Muscle of leg (tissue), 11 donors: Measurements from ENCODE around the gene NPIPA8. TPM values are rescaled to one million over a fixed set of nuclear protein-coding genes. Genes with fewer than 3 reads are reported as not detected.
"Not testable (repeated sequence)": the region's sequence is repeated elsewhere in the genome, so short reads cannot be mapped to it uniquely, and the experiment has no call there.

Source experiments
- DNase-seq: peaks from one replicate; pipeline ENCODE4 v3.0.0; 2013
- H3K27ac ChIP-seq: one replicate; pipeline ENCODE4 v1.5.1; 2013; ENCODE audit warnings: mild to moderate bottlenecking, low read length, control low read depth
- H3K27me3 ChIP-seq: one replicate; pipeline ENCODE4 v1.6.1; 2013; ENCODE audit warnings: low read length; ENCODE audit not compliant: control insufficient read depth, insufficient read depth
- H3K36me3 ChIP-seq: one replicate; pipeline ENCODE4 v1.6.1; 2013; ENCODE audit warnings: low read length; ENCODE audit not compliant: control insufficient read depth, insufficient read depth
- H3K4me1 ChIP-seq: one replicate; pipeline ENCODE4 v1.6.1; 2013; ENCODE audit warnings: low read length; ENCODE audit not compliant: control insufficient read depth, insufficient read depth
- H3K4me3 ChIP-seq: one replicate; pipeline ENCODE4 v1.5.1; 2013; ENCODE audit warnings: low read length, control low read depth
- H3K9me3 ChIP-seq: replicated peaks from 2 replicates; pipeline ENCODE4 v1.6.1; 2013; ENCODE audit warnings: low read depth, low read length; ENCODE audit not compliant: control insufficient read depth
- WGBS: methylation state at CpG from one replicate; pipeline ENCODE4 v1.1.5; 2013; ENCODE audit warnings: missing lambda C conversion rate; ENCODE audit not compliant: insufficient coverage; 5-methylcytosine and 5-hydroxymethylcytosine counted together
- polyA plus RNA-seq, 8 donors: library from polyadenylated mRNA; unstranded; fragments of 120-200 nt; gene quantifications; one replicate each; pipeline versions ENCODE4 v1.2.1 to v1.2.3, GENCODE V29; 2013; ENCODE audit warnings: inconsistent platforms in 1 of 8, low replicate concordance in 1 of 8; ENCODE audit not compliant: insufficient read length in 8 of 8, insufficient read depth in 1 of 8
- total RNA-seq: library from RNA; stranded (reverse); fragments of 120-200 nt; gene quantifications from one replicate; pipeline ENCODE4 v1.2.4, GENCODE V29; 2013

NPIPA8 gene
- total and polyA plus RNA-seq, 9 donors = 0.22 to 35.2 (median 1.3) TPM

GRCh38 chr16:18339210-18339609 is 2.7 kb upstream of the NPIPA8 start:
- not testable (repeated sequence) for H3K36me3 ChIP-seq, DNase-seq, H3K27me3 ChIP-seq, H3K27ac ChIP-seq, H3K4me1 ChIP-seq, H3K9me3 ChIP-seq, H3K4me3 ChIP-seq
- no CpG with 5 or more reads among the region's 24 CpGs for WGBS

GRCh38 chr16:18311811-18312210 is 24.7 kb downstream of the NPIPA8 start:
- not testable (repeated sequence) for H3K27ac ChIP-seq, H3K9me3 ChIP-seq, H3K27me3 ChIP-seq, DNase-seq, H3K4me3 ChIP-seq, H3K36me3 ChIP-seq, H3K4me1 ChIP-seq
- no CpG with 5 or more reads among the region's 6 CpGs for WGBS

GRCh38 chr16:18309159-18309558 is 27.4 kb downstream of the NPIPA8 start:
- H3K36me3 ChIP-seq, H3K9me3 ChIP-seq, H3K27ac ChIP-seq, H3K4me1 ChIP-seq, DNase-seq, H3K4me3 ChIP-seq, H3K27me3 ChIP-seq: not testable (repeated sequence)
- no CpG with 5 or more reads among the region's 2 CpGs for WGBS

- H3K27me3 ChIP-seq, H3K4me1 ChIP-seq, H3K27ac ChIP-seq, DNase-seq, H3K36me3 ChIP-seq, H3K9me3 ChIP-seq, H3K4me3 ChIP-seq: not testable (repeated sequence)
- no CpG with 5 or more reads among the region's 3 CpGs for WGBS
Measured at GRCh38 chr16:18307241-18307640, 29.3 kb downstream of the NPIPA8 start.

GRCh38 chr16:18306066-18306465 is 30.5 kb downstream of the NPIPA8 start:
- H3K36me3 ChIP-seq, H3K9me3 ChIP-seq, H3K4me1 ChIP-seq, H3K4me3 ChIP-seq, H3K27ac ChIP-seq, H3K27me3 ChIP-seq, DNase-seq: not testable (repeated sequence)
- no CpG with 5 or more reads among the region's 5 CpGs for WGBS

- not testable (repeated sequence) for H3K27ac ChIP-seq, H3K27me3 ChIP-seq, H3K4me3 ChIP-seq, H3K9me3 ChIP-seq, H3K36me3 ChIP-seq, DNase-seq, H3K4me1 ChIP-seq
- no CpG with 5 or more reads among the region's 15 CpGs for WGBS
Measured at GRCh38 chr16:18303059-18303706, 33.4 kb downstream of the NPIPA8 start.

- H3K4me3 ChIP-seq, DNase-seq, H3K27ac ChIP-seq, H3K36me3 ChIP-seq, H3K27me3 ChIP-seq, H3K4me1 ChIP-seq, H3K9me3 ChIP-seq: not testable (repeated sequence)
- no CpG with 5 or more reads among the region's 1 CpG for WGBS
Measured at GRCh38 chr16:18297714-18298113, 38.8 kb downstream of the NPIPA8 start.

- H3K9me3 ChIP-seq, H3K27me3 ChIP-seq, H3K36me3 ChIP-seq, DNase-seq, H3K4me1 ChIP-seq, H3K4me3 ChIP-seq, H3K27ac ChIP-seq: not testable (repeated sequence)
- no CpG with 5 or more reads among the region's 7 CpGs for WGBS
Measured at GRCh38 chr16:18296931-18297330, 39.6 kb downstream of the NPIPA8 start.

GRCh38 chr16:18294371-18294770 is 42.2 kb downstream of the NPIPA8 start:
- H3K4me3 ChIP-seq, H3K9me3 ChIP-seq, H3K36me3 ChIP-seq, H3K4me1 ChIP-seq, DNase-seq, H3K27me3 ChIP-seq, H3K27ac ChIP-seq: not testable (repeated sequence)
- no CpG with 5 or more reads among the region's 5 CpGs for WGBS

- not testable (repeated sequence) for H3K9me3 ChIP-seq, H3K27me3 ChIP-seq, H3K27ac ChIP-seq, H3K4me1 ChIP-seq, DNase-seq, H3K4me3 ChIP-seq, H3K36me3 ChIP-seq
- no CpG with 5 or more reads among the region's 3 CpGs for WGBS
Measured at GRCh38 chr16:18293337-18293956, 43.1 kb downstream of the NPIPA8 start.

GRCh38 chr16:18290959-18291358 is 45.6 kb downstream of the NPIPA8 start:
- not testable (repeated sequence) for H3K27ac ChIP-seq

More at GRCh38 chr16:18290959-18291358, 45.6 kb downstream of the NPIPA8 start:
- not testable (repeated sequence) for H3K27me3 ChIP-seq, H3K9me3 ChIP-seq, H3K36me3 ChIP-seq, H3K4me1 ChIP-seq, H3K4me3 ChIP-seq, DNase-seq
- no CpG with 5 or more reads among the region's 2 CpGs for WGBS
